HG03354 (cell line): ENCODE measurements around the gene EPHA5.
A peak's percentile ranks its signal among the peaks of the same experiment; 100 is the strongest.

ENCODE experiments used
- ATAC-seq: cut with Tn5 transposase; IDR thresholded peaks from one replicate; pipeline ENCODE4 v1.9.1; 2021; ENCODE audit warnings: mild to moderate bottlenecking; ENCODE audit not compliant: unreplicated experiment, poor library complexity, severe bottlenecking

Gene EPHA5

DNA sequence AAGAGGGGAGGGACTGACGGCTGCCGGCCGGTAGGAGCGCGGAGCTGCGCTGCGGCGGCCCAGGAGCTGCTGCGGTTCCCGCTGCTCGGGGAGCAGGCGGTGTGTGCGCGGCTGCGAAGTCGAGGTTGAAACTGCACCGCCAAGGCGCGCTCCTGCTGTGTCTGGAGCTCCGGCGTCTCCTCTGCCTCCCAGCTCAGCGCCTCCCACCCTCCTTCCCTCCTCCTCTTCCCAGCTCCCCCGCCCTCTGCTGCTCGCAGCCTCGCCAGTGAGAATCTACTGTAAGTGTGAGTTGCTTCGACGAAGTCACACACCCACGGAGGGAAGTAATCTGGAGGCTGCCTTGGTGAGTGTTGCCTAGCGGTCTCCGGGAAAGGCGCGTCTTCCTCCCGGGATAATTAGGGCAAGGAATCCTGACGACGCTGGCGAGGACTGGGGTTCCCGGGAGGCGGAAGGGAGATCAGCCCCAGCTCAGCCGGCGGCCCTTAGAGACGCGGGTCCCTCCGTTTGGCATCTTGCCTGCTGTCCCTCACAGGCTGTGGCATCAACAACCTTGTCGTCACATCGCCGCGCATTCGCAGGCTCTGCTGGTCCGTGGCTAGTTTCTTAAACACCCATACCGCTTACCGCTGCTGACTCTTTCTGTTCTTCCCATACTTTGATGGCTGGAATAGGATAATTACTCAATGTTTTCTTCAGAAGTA lies at the start of gene EPHA5:
EPHA5 (minus strand) TSS at position 159 of the 701 bp plus-strand sequence. CDS start 747 bp downstream, outside the sequence.
- peak; percentile 60 for ATAC-seq

DNA sequence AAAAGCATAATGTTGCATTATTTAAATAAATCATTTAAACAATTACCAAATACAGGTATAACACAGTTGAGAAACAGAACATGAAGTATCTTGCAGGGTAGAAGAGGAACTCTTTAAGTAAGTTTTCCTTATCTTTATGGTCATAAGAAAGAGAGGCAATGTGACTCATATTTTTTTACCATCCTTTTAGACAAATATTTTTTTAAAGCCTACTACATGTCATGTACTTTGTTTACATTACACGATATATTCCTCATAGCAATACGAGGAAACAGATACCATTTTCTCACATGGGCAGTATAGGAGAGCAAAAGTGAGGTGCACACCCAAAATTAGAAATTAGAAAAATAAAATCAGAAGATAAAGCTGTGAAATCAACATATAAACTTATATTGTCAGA lies 49.3 kb upstream of the EPHA5 start:
- ATAC-seq = no peak

DNA sequence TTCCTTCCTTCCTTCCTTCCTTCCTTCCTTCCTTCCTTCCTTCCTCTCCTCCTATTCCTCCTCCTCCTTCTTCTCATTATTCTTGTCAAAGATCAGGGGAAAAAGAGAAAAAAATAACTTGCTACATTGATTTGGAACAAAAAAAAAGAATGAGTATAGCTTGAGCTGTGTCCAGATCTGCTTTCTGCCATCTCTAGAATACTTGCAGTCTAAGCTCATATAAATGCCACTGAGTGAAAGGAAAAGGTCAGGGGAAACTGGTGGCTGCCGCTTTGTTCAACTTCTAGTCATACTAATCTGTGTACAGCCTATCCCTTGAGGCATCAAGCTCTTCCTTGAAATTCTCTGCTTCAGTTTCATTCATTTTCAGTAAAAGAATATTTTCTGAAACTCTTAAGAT lies 28.3 kb upstream of the EPHA5 start:
- ATAC-seq = no peak

DNA sequence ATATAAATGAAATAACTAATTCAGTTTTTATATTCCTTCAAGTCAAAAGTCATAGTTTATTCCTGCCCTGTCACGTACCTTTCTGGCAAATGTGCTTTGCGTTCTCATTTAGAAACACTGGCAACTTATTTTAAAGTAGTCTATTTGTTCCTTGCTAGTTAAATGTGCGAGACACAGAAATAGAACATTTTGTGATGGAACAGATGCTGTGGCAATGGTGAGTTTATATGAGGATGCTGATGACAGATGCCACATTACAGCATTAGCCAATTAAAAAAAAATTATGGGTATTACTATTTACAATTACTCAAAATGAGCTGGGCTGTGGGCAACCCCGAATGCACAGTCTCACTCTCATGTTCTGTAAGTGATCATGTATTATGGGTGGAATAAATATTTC lies 26.1 kb upstream of the EPHA5 start:
- no peak for ATAC-seq

DNA sequence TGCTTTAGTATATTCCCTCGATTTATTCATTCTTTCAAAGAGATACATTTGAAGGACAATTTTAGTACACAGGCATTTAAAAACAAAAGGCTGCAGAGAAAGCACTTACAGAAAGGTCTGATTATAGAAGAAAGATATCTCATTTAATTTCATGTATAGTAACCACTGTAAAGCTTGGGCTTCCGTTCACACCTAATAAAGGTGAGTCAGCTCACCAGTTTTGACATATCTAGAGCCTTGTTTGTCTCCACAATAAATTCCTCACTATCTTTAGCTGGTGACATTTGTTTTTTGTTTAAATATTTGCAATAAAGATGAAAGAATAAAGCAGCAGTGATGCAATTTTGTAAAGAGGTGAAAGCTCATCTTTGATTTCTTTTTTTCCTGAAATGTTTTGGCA lies 1.1 kb upstream of the EPHA5 start:
- ATAC-seq = no peak

DNA sequence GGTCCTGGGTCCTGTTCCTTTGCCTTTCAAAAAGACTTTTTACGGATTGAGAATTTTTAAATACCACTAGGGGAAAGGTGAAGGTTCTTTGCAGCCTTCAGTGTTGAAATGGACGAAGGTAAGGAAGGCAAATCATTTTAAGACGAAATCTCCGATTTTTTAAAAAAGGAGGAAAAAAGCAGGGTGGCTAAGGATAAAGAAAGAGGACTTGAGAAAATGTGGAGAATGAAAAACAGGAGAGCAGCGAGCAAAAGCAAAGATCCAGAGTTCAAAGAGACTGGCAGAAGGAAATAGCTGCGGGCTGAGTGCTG lies 314 bp downstream of the EPHA5 start:
- ATAC-seq = no peak

DNA sequence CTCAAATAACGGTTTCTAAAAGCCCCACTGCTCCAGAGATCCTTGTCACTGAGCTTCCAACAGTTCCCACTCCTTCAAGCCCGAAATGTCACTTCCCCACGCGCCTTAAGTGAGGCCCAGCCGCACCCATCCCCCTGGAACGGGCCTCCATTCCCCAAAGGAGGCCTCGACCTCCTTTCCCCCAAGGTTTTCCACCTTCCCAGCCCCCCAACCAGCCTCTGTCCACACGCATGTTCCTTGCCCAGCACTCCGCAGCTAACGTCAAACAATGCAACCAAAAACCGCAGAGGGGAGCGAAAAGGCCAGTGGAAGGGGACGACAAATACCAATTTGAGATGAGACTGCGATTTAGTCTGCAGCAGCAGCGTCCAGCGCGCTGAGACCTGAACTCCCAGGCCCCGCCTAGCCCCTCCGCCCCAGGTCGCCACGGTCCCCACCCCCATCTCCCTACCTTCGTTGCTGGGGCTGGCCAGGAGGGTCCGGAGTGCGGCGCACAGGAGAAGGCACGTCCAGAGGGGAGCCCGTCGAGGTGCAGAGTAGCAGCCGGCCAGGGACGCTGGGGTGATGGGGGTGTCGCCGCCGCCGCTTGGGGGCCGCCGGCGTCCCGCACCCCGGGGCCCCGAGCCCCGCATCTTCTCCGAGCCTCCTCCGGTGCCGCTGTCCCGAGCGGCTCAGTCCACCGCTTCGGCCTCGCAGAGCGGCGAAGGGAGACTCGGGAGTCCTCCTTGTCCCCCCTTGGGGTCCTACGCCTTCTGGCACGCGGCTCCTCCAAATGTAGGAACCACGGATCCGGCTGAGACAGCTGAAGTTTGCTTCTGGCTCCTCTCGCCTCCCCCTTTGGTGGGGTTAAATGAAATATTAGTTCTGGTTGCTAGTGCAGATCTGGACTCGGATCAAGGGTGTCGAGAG lies 924 bp downstream of the EPHA5 start:
- ATAC-seq = no peak

DNA sequence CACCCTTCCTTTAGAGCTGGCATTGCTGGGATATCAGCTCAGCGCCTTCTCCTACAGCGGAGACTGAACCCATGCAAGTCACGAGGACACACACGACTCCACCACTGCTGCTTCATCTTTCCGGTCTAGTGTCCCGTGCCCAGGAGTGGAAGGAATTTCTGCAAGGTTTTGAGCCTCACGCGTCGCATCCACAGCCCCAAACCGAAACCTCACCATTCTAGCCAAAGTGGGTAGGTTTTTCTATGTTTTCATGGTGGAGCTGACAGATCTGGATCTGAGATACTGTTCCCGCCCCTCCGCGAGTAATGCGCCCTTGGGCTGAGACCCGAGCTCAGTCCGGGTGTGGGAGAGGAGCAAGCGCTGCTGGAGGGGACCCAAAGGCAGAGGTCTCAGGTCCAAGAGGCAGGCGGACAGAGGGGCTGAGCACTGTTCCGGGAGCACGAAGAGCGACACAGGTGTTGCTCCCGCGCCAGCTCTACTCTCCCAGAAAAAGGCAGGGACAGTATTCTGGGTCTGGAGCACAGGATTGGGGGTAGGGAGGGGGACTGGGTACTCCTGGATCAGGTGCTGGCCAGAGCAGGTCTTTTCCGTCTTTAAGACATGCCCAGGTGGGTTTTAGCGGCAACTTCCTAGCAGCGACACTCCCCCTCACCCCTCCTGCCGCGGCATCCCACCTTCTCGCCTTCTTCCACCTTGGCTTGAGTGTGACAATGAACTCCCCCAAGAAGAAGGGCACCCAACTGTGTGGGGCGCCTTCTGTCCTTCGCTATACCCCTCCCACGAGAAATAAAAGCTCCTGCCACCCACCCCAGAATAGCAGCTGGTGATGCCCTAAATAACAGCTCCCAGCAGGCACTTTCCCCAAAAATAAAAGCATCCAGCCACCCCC lies 1.8 kb downstream of the EPHA5 start:
- no peak for ATAC-seq

DNA sequence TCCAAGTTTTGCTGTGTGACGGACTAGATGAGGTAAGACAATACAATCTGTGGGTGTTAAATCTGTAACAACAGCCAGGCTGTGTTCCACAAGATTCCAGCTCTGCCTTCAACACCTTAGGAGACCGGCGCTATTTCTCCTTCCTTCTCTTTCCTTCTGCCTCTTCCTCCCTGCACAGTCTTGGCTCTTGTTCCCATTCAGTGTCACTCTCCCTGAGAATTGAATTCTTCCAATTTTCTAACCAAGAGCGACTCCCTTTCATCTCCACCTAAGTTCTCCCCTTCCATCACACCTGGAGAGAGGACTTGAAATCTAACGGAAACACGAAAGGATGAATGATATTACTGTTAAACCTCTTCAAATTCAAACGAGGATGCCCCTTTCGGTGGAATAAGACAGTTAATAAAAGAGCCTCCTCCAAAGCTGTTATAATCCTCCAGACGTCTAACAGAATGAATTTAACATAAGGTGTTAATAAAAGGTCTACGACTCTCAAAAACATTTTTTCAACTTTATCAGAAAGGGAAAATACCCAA lies 2.7 kb downstream of the EPHA5 start:
- no peak for ATAC-seq

DNA sequence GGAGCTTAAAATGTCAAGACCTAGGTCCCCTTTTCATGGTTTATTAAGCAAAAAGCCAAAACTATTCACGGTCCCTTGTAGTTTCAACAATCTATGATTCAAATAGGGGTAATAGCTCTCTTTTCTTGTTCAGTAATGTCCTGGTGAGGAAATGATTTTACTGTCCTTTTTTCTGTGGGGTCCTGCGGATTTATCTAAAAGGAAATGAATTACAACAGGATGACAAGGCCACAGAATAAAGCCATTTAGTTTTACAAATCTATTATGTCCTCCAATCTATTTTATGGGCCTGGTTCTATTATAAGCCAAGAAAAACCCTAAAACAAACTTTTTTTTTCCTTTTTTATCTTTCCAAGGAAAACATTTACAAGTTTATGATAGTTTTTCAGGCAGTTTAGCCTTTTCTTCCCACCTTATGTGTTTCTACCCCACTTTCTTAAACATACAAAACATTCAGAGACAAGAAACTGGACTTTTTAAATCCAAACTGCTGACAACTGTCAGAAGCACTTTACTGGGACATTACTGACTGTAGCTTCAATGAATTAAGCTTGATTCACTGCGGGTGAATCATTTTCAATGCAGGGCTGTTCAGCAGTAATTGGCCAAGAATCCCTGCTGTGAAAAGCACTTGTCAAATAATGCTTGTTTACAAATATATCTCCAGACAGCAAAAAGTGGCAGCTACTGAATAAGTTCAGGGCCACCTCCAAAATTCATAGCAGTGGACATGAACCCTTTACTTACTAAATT lies 4.3 kb downstream of the EPHA5 start:
- no peak for ATAC-seq

DNA sequence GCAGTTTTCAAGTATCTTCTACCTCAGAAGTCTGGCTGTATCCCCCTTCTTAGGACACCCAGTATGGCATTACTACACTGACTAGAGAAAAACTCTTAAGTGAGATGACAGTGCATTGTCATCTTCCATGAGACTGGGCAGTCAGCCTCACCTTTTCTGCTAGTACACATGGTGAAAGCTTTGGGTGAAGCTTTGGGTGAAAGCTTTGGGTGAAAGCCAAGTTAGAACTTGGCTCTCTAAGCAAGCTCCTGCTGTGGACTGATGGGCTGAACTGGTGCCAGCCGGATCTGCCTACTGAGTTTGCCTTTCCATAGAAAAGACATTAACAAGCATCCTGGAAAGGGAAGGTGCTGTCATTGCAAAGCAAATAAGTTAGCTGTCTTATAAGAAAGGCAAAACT lies 8.8 kb downstream of the EPHA5 start:
- ATAC-seq = no peak

DNA sequence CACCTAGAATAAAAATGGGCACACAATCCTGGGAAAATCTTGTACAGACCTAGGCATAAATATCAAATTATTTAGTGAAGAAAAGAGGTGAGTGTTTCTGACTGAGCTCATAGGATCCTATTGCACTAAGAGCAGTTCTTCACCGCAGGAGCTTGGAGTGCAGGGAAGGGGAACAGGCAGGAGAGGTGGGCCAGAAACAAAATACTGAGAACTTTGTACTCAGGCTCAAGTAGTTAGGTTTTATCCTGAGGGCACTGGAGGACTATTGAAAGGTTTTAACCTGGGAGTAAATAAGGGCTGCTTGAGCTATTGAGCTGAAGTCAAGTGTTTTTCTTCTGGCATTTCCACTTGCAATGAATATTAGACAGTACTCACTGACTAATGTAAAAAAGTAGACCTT lies 12.2 kb downstream of the EPHA5 start:
- ATAC-seq = no peak

DNA sequence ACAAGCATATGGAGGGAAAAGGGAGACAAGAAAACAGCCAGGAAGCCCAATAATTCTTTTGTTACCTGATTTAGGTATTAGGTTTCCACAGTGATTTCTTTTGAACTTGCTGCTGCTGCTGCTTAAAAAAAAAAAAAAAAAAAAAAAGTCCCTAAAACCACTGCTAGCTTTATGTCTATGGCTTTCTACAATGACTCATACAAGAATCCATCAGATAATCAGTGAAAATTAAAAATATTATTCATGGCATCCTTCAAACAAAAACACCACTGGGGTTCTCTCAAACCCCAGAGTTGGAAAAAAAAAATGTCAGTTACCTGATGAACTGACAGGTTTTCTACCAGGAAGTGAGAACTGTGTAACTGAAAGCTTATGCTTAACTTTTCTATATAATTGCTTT lies 14.3 kb downstream of the EPHA5 start:
- ATAC-seq = no peak

DNA sequence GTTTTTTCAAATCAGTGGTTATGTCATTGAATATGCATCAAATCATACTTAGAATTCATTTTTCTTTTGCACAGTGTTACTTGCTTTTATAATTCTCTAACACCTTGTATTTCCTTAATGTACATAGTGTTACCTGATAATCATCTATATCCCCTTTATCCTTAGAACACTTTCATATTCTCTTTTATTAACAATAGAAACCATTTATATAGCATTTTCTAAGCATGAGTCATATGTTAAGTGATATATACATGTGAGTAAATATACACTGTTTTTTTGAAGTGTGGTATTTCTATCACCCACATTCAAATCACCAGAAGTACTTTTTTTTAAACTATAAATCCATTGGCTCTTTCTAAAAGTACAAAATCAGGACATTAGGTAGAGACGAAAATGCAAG lies 15.3 kb downstream of the EPHA5 start:
- ATAC-seq = no peak

DNA sequence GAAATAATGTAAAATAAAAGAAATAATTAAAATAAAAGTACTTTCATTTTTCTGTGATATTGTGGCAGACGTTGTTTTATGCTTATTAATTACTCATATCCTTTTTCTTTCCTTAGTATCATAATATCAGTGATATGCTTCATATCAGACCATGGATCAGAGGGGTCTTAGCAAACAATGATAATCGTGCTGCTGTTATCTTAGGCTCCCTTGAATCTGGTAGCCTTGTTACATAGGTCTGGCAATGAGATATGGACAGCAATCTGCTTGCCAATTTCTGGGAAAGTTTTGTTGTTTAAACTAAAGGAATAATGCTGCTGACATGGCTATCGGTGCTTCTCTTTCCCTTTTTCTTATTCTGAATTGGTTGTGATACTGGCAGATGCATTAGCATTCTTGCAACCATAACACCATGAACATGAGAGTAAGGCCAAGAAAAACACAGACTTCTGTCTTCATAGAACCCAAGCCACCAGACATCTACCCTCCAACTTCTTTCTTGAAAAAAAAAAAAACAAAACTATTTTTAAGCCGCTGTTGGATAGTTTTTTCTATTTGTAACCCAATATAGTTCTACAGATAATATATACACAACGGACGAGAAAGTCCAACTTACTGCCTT lies 16.4 kb downstream of the EPHA5 start:
- ATAC-seq = no peak

DNA sequence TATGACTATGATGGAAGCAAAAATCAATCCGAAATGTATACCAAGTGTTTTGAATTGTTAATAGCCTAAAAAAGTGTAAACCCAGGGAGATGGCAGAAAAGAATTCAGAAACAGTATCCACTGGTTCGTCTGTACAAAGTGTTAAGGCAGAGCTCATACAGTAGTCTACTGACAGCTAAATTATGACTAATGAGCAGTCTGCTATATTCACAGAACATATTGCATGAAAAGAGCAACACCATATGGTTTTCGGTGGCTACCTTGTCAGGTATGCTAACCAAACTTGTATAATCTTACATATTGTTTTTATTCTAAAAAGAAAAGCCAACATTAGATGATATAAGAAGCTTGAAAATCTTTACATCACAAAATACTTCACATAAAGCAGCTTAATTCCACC lies 18.5 kb downstream of the EPHA5 start:
- no peak for ATAC-seq

DNA sequence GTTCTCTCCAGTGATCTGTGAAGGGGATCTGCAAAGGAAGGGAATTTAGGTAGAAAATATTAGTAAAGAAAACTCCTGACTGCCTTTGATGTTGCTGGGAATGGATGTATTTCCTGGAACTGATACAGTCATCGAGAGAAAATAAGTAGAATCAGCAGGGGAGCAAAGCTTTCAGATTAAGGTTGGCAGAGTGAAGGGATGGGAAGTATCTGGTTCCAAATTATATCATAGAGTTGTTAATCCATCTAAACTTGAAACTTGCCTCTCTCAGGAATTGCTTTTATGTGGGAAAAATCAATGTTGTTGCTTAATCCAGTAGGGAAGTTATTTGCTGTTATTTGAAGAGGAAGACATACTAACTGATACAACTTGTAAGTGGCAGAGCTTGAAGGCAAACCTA lies 19.3 kb downstream of the EPHA5 start:
- no peak for ATAC-seq

DNA sequence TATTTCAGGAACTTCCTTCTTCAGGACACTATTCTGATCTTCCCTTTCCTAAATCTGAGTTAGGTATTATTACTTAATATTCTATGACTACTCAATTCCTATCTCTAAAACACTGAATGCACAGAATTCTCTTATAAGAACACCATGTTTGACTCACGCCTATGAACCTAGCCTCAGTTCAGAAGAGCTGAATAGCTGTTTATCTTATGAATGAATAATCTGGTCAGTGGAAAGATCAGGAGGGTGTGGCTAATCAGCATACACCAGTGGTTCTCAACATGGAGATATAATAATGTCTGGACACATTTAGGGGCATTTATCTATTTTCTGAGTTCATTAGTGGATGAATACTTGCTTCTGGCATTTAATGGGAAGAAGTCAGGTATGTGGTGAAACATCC lies 24.2 kb downstream of the EPHA5 start:
- no peak for ATAC-seq

DNA sequence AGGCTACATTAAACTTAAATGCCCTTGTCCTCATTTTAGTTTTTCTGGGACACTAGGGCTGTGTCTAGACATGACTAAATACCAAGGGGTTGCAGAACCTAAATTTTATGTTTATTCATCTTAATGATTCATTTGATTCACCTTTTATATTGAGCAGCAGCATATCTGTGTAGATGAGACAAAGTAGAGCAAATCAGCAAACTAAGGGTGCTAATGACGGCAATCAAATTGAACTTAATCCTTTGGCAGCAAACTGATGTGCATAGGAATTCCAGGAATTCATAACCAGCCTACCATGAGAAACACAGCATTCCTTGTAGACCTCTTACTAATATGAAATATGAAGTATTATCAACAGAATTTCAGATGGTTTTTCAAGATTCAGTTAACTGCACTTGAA lies 25.1 kb downstream of the EPHA5 start:
- no peak for ATAC-seq
